Activated gamma-delta T cell treated with anti-CD3 and anti-CD28 coated beads, Interleukin-2, amount 50 U/mL, for 16 hours (primary cell): ENCODE data around the gene KRT37.

ENCODE experiments used
- DNase-seq: peaks from one replicate; pipeline ENCODE4 v3.0.0-alpha.2; 2020; ENCODE audit warnings: low read depth

The KRT37 gene

GRCh38 chr17:41424111-41424635 is at the start of gene KRT37:
Gene KRT37, minus strand, starts transcription at chr17:41424585. Its CDS starts 62 bp downstream, at chr17:41424523.
- no peak for DNase-seq

- DNase-seq: no peak
Observed at GRCh38 chr17:41468346-41468745, 44.0 kb upstream of the KRT37 start.

GRCh38 chr17:41467561-41467960 is 43.2 kb upstream of the KRT37 start:
- no peak for DNase-seq

DNA sequence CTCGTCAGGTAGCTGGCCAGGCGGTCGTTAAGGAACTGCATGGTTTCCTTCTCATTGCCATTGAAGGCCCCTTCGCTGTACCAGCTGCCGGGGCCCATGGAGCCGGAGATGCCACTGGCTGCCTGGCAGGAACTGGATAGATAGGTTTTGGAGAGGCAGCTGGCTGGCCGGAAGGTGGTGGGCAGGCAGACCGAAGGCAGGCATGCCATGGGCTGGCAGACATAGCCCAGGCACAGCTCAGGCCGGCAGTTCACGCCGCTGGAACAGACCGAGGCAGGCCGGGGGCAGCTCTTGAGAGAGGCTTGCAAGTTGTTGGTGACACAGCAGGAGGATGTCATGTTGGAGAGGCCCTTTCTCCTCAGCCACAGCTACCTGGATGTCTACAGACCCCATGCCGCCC is 42.6 kb upstream of the KRT37 start, which contains the start of gene KRT32:
Gene KRT32 (minus strand): TSS at position 399 of the 400 bp plus-strand sequence. CDS start 61 bp downstream, at position 338.
- no peak for DNase-seq

- DNase-seq: no peak
Observed at GRCh38 chr17:41464682-41465081, 40.3 kb upstream of the KRT37 start.

DNA sequence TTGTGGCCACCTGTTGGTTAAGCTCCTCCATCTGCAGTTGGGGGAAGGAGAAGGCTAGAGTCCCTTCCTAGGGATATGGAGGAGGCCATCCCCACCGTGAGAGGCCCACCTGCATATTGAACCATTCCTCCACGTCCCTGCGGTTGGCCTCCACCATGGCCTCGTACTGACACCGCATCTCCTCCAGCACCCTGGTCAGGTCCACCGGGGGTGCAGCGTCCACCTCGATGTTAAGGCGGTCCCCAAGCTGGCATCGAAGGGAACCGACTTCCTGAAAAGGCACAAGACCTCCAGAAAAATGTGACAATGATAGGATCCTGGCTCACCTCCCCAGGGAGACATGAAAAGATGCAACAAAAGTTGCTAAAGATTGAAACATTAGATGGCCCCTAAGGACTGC is 39.8 kb upstream of the KRT37 start:
- DNase-seq: no peak

DNA sequence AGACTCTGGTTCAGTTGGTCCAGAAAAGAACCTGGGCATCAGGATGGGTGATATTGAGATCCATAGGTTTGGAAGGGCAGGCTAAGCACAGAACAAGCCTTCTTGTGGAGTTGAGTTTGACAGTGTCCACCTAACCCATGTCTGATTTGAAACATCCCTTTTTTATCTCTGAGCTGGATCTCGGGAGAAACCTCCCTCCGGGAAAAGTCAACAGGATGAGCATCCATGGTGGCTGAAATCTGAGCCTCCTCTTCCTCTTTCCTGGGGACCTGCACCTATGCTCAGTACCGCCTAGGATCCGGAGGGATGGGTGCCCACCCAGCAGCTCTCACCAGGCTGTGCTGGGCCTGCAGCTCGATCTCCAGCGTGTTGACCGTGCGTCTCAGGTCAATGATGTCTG is 39.4 kb upstream of the KRT37 start:
- DNase-seq: no peak

- DNase-seq: no peak
Observed at GRCh38 chr17:41462705-41463104, 38.3 kb upstream of the KRT37 start.

DNA sequence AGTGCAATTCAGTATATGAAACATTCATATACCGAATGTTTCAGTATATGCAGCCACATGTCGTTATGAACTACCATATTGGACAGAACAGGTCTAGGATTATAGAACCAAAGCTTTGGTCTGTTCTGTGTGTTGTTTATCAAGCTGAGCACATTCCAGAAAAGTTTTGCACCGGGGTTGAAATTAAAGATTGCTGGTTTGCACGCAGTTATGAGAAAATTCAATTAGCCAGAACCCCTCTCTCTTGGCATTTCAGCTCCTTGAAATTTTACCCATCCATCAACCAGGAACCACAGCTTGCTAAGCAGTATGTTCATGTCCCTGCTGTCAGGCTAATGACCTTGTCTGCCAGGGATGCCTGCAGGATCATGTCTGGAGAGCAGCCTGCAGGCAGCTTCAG is 33.3 kb upstream of the KRT37 start:
- no peak for DNase-seq

GRCh38 chr17:41456204-41456603 is 31.8 kb upstream of the KRT37 start:
- DNase-seq: no peak

GRCh38 chr17:41455236-41455635 is 30.9 kb upstream of the KRT37 start:
- no peak for DNase-seq

GRCh38 chr17:41453066-41453465 is 28.7 kb upstream of the KRT37 start:
- no peak for DNase-seq

GRCh38 chr17:41452281-41452680 is 27.9 kb upstream of the KRT37 start:
- DNase-seq: no peak

DNA sequence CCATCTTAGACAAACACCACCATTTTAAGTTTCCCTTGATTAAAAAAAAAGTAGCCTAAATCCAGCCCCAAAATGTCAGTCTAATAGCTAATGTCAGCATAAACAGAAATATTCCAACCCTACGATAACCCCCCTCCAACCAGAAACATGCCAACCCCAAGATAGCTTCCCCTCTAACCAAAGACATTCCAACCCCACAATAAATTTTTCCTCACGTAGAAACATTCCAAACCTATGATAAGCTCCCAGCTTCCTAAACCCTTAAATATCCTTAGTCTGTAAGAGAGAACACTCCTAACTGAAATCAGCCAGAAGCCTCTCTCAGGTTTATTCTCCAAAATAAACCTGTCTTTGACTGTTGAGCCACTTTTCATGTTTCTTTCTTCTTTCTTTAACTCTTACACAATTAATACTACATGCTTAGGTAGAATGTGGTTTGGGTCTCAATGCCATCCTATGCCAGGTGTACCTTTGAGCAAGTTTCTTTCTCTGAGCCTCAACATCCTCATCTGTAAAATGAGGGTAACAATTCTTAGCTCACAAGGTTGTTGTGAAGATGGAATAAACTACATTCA is 26.9 kb upstream of the KRT37 start:
- DNase-seq: no peak

DNA sequence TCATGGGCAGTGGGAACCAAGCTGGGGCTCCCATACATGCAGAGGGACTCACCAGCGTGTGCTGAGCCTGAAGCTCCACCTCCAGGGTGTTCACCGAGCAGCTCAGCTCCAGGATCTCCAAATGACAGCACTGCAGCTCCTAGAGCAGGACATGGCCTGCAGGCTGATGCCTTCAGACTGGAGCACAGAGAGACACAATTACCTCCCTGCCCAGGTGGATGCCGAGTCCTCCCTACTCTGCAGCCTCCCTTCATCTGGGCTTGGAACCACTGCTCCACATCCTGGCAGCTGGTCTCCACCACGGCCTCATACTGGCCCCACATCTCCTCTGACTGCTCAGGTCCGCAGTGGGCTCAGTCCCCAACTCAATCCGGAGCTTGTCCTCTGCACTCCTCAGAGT is 24.6 kb upstream of the KRT37 start:
- no peak for DNase-seq

DNA sequence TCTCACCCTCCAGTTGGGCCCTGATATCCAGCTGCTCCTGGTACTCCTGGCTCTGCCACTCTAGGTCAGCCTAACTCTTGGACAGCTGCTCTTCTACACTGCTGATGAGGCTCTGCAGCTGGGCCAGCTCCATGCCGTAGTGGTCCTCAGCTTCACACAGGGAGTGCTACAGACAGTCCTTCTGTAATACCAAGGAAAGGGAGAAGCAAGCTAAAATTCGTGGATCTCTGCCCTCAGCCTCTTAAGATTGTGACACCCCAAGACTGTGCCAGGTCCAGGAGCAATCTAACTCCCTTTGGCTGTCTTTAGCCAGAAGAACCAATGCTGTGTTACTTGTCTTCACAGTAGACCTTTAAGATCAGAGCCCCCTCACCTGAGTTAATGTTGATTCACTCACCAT is 24.1 kb upstream of the KRT37 start:
- DNase-seq: no peak

GRCh38 chr17:41446806-41447205 is 22.4 kb upstream of the KRT37 start:
- no peak for DNase-seq

- DNase-seq: no peak
Observed at GRCh38 chr17:41444640-41445039, 20.3 kb upstream of the KRT37 start.

GRCh38 chr17:41444186-41444585 is 19.8 kb upstream of the KRT37 start:
- DNase-seq: no peak

GRCh38 chr17:41442739-41443138 is 18.4 kb upstream of the KRT37 start:
- no peak for DNase-seq

DNA sequence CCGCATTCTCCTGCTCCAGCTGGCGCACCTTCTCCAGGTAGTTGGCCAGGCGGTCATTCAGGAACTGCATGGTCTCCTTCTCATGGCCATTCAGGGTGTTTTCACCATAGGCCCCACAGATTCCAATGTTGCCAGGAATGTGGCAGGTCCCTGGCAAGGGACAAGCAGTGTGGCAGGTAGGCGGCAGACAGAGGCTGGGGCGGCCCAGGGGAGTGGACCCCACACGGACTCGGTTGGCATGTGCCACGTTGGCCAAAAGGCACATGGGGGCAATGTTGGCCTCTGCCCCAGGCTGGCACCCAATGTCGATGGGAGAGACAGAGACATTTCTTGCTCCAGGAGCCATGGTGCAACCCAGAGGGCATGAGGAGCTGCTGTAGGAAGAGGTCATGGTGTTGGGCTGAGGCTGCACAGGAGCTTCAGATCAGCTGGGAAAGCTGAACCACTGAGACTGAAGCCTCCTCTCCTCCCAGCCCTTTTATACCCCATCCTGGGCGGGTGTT is 16.2 kb upstream of the KRT37 start, which contains the start of gene KRT38:
Gene KRT38 (minus strand): TSS at position 453 of the 503 bp plus-strand sequence. CDS start 62 bp downstream, at position 391.
- DNase-seq: no peak

GRCh38 chr17:41439375-41439774 is 15.0 kb upstream of the KRT37 start:
- no peak for DNase-seq

GRCh38 chr17:41437769-41438168 is 13.4 kb upstream of the KRT37 start:
- DNase-seq: no peak

GRCh38 chr17:41437254-41437653 is 12.9 kb upstream of the KRT37 start:
- DNase-seq: no peak
